GM13976 (cell line): ENCODE data around the gene IFI44L.

ENCODE experiments used
- DNase-seq: peaks from one replicate; pipeline ENCODE4 v3.0.0; 2012; ENCODE audit warnings: low spot score
- in situ Hi-C: fragments of 300-500 bp; cut with MboI; formaldehyde crosslinking; loops from one replicate; pipeline ENCODE4 v1.12.0; 2022; ENCODE audit warnings: low sequenced_read_pairs, mixed read lengths, inconsistent platforms; ENCODE audit not compliant: unreplicated experiment
- TF ChIP-seq, protein P1 (sequence below): IDR thresholded peaks from 2 replicates; pipeline ENCODE4 v1.5.1; 2012; ENCODE audit warnings: borderline replicate concordance, mild to moderate bottlenecking; ENCODE audit not compliant: insufficient read depth; ENCODE audit errors: extremely low read depth, missing control alignments, control extremely low read depth

The IFI44L gene

DNA sequence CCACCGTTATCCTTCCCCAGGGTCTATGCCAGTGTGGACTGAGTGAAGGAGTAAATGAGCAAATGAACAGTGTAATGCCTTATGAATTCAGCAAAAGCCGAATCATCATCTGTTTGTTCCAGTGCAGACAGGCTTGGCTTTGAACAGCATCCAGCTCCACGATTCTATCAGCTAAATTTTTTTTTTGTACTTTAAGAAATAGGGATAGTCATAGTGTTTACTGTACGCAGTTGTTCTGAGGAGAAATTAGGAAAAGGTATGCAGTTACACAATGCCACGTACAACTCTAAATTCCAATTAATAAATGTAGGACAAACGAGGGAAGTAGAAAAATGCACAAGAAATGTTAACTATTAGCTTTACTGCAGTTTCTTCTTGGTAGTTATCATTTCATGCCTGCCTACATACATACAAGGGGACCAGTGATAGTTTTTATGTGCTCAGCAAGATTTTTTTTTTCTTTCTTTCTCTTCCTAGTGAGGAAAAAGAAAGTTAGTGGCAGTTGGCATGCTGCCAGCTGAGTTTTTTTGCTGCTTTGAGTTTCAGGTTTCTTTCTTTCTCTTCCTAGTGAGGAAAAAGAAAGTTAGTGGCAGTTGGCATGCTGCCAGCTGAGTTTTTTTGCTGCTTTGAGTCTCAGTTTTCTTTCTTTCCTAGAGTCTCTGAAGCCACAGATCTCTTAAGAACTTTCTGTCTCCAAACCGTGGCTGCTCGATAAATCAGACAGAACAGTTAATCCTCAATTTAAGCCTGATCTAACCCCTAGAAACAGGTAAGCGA lies at the start of gene IFI44L:
Gene IFI44L (plus strand): TSS at position 646 of the 777 bp plus-strand sequence. CDS start 7,468 bp downstream, outside the sequence.
- no peak for DNase-seq
- in situ Hi-C loops: loop anchor here (10.0 kb wide), 1 partner anchor 615 kb away; the partner anchor contains the start of gene DNAJB4
- TF ChIP-seq, protein P1, sequence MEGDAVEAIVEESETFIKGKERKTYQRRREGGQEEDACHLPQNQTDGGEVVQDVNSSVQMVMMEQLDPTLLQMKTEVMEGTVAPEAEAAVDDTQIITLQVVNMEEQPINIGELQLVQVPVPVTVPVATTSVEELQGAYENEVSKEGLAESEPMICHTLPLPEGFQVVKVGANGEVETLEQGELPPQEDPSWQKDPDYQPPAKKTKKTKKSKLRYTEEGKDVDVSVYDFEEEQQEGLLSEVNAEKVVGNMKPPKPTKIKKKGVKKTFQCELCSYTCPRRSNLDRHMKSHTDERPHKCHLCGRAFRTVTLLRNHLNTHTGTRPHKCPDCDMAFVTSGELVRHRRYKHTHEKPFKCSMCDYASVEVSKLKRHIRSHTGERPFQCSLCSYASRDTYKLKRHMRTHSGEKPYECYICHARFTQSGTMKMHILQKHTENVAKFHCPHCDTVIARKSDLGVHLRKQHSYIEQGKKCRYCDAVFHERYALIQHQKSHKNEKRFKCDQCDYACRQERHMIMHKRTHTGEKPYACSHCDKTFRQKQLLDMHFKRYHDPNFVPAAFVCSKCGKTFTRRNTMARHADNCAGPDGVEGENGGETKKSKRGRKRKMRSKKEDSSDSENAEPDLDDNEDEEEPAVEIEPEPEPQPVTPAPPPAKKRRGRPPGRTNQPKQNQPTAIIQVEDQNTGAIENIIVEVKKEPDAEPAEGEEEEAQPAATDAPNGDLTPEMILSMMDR: no peak

DNA sequence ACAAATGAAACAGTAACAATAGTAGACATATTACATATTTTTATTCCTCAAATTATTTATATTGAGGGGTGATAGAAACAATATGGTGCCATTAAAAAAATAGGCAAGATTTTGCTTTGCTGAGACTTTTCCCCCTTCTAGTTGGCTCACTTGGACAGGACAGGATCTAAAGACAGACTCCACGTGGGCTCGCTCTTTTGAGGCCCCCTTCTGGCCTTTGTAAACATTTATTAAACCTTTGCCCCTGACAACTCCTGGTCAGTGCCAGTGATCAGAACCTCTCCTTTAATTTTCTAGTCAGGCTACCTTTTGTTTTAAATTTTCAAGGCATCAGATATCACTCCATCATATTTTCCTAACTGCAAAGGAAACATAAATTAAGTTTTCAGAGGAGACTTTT lies 49.7 kb upstream of the IFI44L start:
- in situ Hi-C loops: no loop called here
- TF ChIP-seq, protein P1: no peak
- no peak for DNase-seq

DNA sequence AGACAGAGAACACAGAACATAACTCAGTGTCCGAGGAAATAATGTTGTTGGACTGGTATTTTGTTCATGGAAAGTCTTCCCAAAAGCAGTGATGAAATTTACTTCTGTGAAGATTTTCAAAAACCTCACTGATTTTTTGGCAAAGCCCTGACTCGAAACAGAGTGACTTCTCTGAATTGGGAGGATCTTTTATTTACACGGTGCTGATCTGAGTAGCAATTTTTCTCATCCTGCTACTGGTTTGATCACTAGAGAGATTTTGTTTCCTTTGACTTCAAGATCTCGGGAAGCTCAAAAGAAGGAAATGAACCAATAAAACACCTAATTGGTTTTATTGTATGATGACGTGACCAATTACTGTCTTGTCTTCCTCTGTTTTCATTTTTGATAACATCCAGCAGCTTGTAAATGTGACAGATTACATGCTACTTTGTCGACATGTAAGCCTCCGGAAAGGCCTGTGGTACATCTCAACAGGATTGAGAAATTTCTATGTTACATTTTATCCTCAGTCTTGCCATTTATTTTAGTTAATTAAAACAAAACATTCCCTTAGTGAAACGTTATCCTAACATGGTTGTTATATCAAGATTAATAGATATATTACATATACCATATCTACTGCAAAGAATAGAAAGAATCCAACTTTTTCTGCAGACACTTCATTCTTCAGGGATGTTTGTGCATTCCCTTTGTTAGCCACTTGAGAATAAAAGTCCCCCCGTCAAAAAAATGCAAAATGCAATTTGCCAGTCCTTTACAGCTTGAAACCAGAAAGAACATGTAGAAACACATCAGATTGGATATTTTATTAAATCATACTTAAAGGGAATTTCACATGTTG lies 42.8 kb upstream of the IFI44L start:
- in situ Hi-C loops: no loop called here
- DNase-seq: no peak
- TF ChIP-seq, protein P1: no peak

DNA sequence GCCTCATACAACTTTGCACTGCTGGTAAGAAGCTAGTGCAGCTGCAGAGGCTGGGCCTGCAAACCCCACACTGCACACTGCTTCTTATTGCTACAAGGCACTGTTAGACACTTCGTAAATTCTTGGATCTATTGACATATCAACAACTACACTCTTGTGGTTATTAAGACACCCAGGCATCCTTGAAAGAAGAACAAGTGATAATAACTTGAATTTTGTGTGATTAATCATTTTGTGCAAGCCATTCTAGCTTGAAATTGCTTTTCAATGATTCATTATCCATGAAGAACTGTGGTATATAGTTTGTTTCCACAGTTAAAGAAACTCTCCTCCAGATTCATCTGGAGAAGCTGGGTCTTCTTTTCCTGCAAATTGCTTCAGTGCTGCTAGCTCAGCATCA lies 33.7 kb upstream of the IFI44L start:
- TF ChIP-seq, protein P1: no peak
- DNase-seq: no peak
- in situ Hi-C loops: no loop called here

DNA sequence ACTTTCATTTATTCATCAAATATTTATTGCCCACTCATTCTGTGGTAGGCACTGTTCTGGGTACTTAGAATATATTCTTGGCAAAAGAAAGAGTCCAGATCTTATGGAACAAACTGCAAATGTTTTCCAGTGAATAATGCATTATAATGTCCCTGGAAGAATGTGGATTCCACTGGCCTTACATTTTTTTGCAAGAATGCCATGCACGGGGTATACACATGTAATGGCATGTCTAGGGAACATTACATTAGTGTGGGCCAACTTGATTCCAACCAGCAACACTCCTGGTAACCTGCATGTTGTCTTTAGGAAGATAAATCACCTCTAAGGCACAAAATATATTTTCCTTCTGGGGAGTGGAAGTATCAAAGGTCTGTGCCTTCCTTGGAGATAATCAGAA lies 33.0 kb upstream of the IFI44L start:
- no peak for DNase-seq
- TF ChIP-seq, protein P1: no peak
- in situ Hi-C loops: no loop called here

DNA sequence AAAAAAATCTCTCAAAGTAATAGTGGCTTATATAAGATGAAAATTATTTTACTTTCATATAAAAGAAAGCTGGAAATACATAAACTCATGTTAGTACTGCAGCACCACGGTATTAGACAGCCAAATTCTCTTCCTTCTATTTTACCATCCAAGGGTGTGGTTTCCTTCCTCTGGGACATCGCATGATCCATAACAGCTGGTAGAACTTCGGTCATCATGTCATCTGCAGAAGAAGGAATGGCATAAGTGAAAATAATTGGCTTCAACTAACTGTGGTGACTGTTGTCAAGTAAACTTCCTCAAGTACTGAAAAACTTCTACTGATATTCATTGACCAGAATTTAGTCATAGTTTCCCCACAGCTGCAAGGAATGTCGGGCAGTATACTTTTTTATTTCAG lies 28.3 kb upstream of the IFI44L start:
- DNase-seq: no peak
- in situ Hi-C loops: no loop called here
- TF ChIP-seq, protein P1: no peak
